DND-41 (cell line): ENCODE measurements around the gene MBD6.
"Not testable (repeated sequence)": the region's sequence is repeated elsewhere in the genome, so short reads cannot be mapped to it uniquely, and the experiment has no call there.

Experiments used
- EZH2 ChIP-seq: IDR thresholded peaks from 3 replicates; pipeline ENCODE4 v1.6.1; 2012; ENCODE audit warnings: borderline replicate concordance, low read depth, mild to moderate bottlenecking, moderate library complexity, low read length, inconsistent platforms; ENCODE audit not compliant: severe bottlenecking
- TF ChIP-seq, protein P1 (sequence below): IDR thresholded peaks from 2 replicates; pipeline ENCODE4 v1.5.1; 2012; ENCODE audit warnings: borderline replicate concordance, low read length, moderate library complexity, mild to moderate bottlenecking; ENCODE audit not compliant: poor library complexity, severe bottlenecking; ENCODE audit errors: extremely low read depth

DNA sequence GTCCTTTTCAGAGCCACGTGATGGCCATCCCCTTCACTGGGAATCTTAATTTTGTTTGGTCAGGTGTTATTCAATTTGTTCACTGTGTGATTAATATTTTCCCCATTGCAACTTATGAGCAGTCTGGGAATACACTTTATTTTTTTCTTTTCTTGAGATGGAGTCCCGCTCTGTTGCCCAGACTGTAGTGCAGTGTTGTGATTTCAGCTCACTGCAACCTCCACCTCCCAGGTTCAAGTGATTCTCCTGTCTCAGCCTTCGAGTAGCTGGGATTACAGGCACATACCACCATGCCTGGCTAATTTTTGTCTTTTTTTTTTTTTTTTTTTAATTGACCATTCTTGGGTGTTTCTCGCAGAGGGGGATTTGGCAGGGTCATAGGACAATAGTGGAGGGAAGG, 16.1 kb upstream of the MBD6 start:
- TF ChIP-seq, protein P1, sequence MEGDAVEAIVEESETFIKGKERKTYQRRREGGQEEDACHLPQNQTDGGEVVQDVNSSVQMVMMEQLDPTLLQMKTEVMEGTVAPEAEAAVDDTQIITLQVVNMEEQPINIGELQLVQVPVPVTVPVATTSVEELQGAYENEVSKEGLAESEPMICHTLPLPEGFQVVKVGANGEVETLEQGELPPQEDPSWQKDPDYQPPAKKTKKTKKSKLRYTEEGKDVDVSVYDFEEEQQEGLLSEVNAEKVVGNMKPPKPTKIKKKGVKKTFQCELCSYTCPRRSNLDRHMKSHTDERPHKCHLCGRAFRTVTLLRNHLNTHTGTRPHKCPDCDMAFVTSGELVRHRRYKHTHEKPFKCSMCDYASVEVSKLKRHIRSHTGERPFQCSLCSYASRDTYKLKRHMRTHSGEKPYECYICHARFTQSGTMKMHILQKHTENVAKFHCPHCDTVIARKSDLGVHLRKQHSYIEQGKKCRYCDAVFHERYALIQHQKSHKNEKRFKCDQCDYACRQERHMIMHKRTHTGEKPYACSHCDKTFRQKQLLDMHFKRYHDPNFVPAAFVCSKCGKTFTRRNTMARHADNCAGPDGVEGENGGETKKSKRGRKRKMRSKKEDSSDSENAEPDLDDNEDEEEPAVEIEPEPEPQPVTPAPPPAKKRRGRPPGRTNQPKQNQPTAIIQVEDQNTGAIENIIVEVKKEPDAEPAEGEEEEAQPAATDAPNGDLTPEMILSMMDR = not testable (repeated sequence)
- TF ChIP-seq EZH2 = not testable (repeated sequence)
